ENCODE results near the gene TRIOBP. TPM values are rescaled to one million over a fixed set of nuclear protein-coding genes. Genes with fewer than 3 reads are reported as not detected.
"Not testable (repeated sequence)": the region's sequence is repeated elsewhere in the genome, so short reads cannot be mapped to it uniquely, and the experiment has no call there.

TRIOBP gene
- total RNA-seq, 1 donor from 2014 or later: 32.9 TPM

DNA sequence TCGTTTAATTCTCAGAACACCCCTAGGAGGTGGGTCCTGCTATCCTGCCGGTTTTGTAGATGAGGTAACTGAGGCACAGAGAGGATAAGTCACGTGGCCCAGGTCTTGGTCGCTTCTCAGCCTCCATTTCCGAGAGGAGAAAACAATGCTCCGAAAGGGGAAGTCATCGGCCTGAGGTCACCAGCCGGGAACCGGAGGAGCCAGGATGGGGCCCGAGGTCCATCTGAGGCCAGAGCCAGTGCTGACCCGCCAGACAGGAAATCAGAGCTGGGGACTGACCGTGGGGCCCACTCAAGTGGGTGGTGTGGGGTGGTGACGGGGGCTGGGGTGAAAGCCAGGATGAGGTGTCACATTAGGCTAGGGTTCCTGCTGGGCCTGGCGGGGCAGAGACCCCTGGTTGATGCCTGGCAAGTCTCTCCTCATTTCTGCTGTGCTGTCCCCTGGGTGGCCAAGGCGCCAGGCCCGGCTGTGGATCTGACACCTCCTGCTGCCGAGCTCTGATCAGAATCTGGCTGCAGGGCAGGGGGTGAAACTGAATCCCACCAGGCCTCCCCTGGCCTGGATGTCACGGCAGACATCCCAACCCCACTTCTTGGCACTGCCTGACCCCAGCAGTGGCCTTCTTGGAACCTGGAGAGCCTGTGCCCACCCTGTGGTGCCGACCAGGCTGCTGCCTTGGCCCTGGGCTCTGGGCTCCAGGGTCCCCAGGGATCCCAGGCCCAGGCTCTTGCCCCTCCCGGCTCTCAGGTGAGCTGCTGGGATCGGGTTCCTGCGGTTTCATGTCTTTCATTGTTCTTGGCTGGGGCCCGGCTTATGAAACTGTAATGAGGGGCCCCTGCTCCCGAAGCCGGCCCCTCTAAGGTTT, 12.0 kb downstream of the TRIOBP start:
- no peak for DNase-seq (ENCODE audit: low spot score)
- Mint-ChIP-seq H3K4me3 (no peak overlapping the region), H3K9me3 (no peaks in the 10 kb centered on the region), H3K36me3 (ENCODE audit: low read depth) (peaks cover 1% of the 10 kb centered on the region), H3K4me1 (ENCODE audit: low read depth) (no peaks in the 10 kb centered on the region), H3K27ac (no peak overlapping the region), H3K27me3 (ENCODE audit: insufficient read depth) (no peaks in the 10 kb centered on the region)
- intact Hi-C loops (cut with micrococcal nuclease): no loop called here

DNA sequence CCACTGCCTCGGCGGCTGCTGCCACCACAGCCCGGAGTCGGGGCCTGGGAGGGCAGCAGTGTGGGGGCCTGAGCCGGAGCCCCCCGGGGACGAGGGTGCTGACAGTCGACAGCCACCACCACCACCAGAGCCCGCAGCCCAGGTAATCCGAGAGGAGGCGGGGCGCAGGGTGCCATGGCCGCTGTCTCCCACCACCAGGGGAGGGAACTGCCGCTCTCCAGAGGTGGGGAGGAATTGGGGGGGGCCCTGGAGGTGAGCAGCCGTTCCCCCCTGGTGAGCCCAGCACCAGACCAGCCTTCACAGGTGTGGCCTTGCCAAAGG, 12.6 kb downstream of the TRIOBP start:
- Mint-ChIP-seq H3K36me3 (ENCODE audit: low read depth) (peaks cover 1% of the 10 kb centered on the region), H3K27me3 (ENCODE audit: insufficient read depth) (no peaks in the 10 kb centered on the region)

DNA sequence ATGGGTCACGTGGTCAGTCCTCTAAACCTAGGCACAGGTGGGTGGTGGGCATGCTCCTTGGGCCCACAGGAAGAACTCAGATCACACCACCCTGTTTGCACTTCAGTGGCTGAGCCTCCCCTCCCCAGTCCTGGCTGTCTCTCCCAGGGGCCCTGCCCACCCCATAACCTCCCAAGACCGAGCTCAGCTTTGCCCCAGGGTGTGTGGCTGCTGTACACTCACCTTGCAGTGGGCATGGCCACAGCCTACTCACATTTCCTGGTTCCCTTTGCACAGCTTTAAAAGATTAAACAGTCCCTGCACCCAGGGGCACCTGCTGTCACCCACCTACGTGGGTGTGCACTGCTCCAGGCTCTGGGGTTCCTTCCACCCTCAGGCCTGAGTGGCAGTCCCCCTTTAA, 13.8 kb downstream of the TRIOBP start:
- Mint-ChIP-seq H3K9me3 (no peaks in the 10 kb centered on the region), H3K36me3 (ENCODE audit: low read depth) (no peaks in the 10 kb centered on the region), H3K27me3 (ENCODE audit: insufficient read depth) (no peaks in the 10 kb centered on the region), H3K4me1 (ENCODE audit: low read depth) (no peaks in the 10 kb centered on the region), H3K27ac (no peak overlapping the region), H3K4me3 (no peak overlapping the region)
- intact Hi-C loops (cut with micrococcal nuclease): no loop called here
- no peak for DNase-seq (ENCODE audit: low spot score)

More for the DNA sequence above, 12.6 kb downstream of the TRIOBP start:
- no peaks in the 10 kb centered on the region for H3K9me3 Mint-ChIP-seq
- no peak overlapping the region for H3K27ac Mint-ChIP-seq
- DNase-seq (ENCODE audit: low spot score): no peak
- no peak overlapping the region for H3K4me3 Mint-ChIP-seq
- intact Hi-C loops (cut with micrococcal nuclease): no loop called here
- H3K4me1 Mint-ChIP-seq (ENCODE audit: low read depth): no peaks in the 10 kb centered on the region

DNA sequence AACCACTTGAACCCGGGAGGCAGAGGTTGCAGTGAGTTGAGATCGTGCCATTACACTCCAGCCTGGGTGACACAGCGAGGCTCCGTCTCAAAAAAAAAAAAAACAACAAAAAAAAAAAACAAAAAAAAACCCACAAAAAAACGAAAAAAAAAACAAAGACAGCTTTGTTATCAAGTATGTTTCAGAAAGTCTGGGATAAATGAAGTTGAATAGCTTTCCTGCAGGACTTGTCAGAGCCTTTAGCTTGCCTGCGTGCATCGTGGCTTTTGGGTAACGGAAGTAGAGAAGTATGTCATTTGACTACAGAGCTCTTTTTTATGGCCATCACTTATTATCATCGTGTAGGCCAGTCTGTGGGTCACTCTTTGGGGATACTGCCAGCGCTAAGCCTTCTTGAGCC, 14.6 kb downstream of the TRIOBP start:
- no peak overlapping the region for H3K27ac Mint-ChIP-seq
- no peaks in the 10 kb centered on the region for H3K27me3 Mint-ChIP-seq (ENCODE audit: insufficient read depth)
- no peaks in the 10 kb centered on the region for H3K4me1 Mint-ChIP-seq (ENCODE audit: low read depth)
- H3K4me3 Mint-ChIP-seq: no peak overlapping the region
- H3K36me3 Mint-ChIP-seq (ENCODE audit: low read depth): no peaks in the 10 kb centered on the region
- no peak for DNase-seq (ENCODE audit: low spot score)
- intact Hi-C loops (cut with micrococcal nuclease): no loop called here
- no peaks in the 10 kb centered on the region for H3K9me3 Mint-ChIP-seq

DNA sequence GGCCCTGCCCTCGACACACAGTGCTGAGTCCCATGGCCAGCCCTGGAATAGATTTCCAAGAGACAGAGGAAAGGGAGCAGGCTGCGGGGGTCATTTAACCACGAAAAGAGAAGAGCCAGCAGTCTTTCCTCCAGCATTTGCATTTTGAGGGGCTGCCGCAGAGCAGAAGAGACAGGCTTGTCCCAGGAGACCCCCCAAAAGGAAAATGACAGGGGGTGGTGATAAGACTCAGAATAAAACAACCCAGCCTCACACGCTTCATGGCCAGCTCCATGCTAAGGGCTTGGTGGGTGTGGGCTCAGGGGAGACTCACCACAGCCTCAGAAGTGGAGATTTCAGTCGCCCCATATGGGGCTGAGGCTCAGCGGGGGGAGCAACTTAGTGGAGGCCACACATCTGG, 16.9 kb downstream of the TRIOBP start:
- H3K27ac Mint-ChIP-seq: no peak overlapping the region

DNA sequence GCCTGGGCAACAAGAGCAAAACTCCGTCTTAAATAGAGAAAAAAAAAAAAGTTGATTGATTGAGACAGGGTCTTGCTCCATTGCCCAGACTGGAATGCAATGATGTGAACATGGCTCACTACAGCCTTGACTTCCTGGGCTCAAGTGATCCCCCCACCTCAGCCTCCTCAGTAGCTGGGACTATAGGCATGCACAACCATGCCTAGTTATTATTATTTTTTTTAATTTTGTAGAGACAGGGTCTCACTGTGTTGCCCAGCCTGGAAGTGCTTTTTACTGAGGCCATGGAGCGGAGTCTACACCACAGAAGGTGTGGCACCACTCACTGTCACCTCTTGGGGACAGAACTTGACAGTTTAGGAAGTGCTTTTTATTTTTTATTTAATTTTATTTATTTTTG, 17.8 kb downstream of the TRIOBP start:
- Mint-ChIP-seq H3K27ac (no peak overlapping the region), H3K4me1 (ENCODE audit: low read depth) (no peaks in the 10 kb centered on the region), H3K36me3 (ENCODE audit: low read depth) (no peaks in the 10 kb centered on the region), H3K27me3 (ENCODE audit: insufficient read depth) (peaks cover 2% of the 10 kb centered on the region), H3K9me3 (no peaks in the 10 kb centered on the region), H3K4me3 (no peak overlapping the region)
- intact Hi-C loops (cut with micrococcal nuclease): no loop called here
- no peak for DNase-seq (ENCODE audit: low spot score)

More for the DNA sequence above, 16.9 kb downstream of the TRIOBP start:
- Mint-ChIP-seq H3K9me3 (no peaks in the 10 kb centered on the region), H3K27me3 (ENCODE audit: insufficient read depth) (no peaks in the 10 kb centered on the region), H3K4me1 (ENCODE audit: low read depth) (no peaks in the 10 kb centered on the region), H3K36me3 (ENCODE audit: low read depth) (no peaks in the 10 kb centered on the region), H3K4me3 (no peak overlapping the region)
- no peak for DNase-seq (ENCODE audit: low spot score)
- intact Hi-C loops (cut with micrococcal nuclease): no loop called here

DNA sequence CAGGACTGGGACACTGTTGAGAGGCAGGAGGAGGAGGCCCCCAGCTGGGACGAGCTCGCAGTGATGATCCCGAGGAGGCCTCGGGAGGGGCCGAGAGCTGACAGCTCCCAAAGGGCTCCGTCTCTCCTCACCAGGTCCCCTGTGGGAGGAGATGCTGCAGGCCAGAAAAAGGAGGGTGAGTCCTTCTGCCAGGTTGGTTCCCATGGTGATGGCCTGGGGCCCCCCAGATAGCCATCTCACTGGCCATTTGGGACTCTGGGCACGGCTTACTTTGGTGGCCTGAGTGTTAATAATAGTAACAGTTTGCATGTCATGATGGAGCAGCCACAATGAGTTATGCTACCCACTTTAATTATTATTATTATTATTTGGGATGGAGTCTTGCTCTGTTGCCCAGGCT, 18.9 kb downstream of the TRIOBP start:
- Mint-ChIP-seq H3K27me3 (ENCODE audit: insufficient read depth) (peaks cover 3% of the 10 kb centered on the region), H3K27ac (no peak overlapping the region)

DNA sequence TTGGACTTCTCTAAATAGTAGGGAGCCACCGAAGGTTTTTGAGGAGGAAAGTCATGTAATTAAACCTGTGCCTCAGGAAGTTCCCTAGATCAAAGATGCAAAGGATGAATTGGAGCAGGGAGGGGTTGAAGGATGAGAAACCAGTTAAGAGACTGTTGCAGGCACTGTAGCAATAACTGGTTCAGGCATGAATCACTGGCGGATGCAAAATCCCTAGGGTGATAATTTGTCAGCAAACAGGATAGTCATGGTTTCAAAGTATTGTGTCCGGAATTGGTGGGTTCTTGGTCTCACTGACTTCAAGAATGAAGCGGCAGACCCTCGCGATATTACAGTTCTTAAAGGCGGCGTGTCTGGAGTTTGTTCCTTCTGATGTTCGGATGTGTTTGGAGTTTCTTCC, 19.9 kb downstream of the TRIOBP start:
- no peaks in the 10 kb centered on the region for H3K4me1 Mint-ChIP-seq (ENCODE audit: low read depth)
- no peak overlapping the region for H3K27ac Mint-ChIP-seq
- no peak overlapping the region for H3K4me3 Mint-ChIP-seq
- H3K9me3 Mint-ChIP-seq: no peaks in the 10 kb centered on the region
- no peaks in the 10 kb centered on the region for H3K36me3 Mint-ChIP-seq (ENCODE audit: low read depth)
- H3K27me3 Mint-ChIP-seq (ENCODE audit: insufficient read depth): peaks cover 3% of the 10 kb centered on the region
- no peak for DNase-seq (ENCODE audit: low spot score)
- intact Hi-C loops (cut with micrococcal nuclease): no loop called here

More for the DNA sequence above, 18.9 kb downstream of the TRIOBP start:
- DNase-seq (ENCODE audit: low spot score): no peak
- no peaks in the 10 kb centered on the region for H3K4me1 Mint-ChIP-seq (ENCODE audit: low read depth)
- H3K9me3 Mint-ChIP-seq: no peaks in the 10 kb centered on the region
- no peak overlapping the region for H3K4me3 Mint-ChIP-seq
- intact Hi-C loops (cut with micrococcal nuclease): no loop called here
- H3K36me3 Mint-ChIP-seq (ENCODE audit: low read depth): no peaks in the 10 kb centered on the region

DNA sequence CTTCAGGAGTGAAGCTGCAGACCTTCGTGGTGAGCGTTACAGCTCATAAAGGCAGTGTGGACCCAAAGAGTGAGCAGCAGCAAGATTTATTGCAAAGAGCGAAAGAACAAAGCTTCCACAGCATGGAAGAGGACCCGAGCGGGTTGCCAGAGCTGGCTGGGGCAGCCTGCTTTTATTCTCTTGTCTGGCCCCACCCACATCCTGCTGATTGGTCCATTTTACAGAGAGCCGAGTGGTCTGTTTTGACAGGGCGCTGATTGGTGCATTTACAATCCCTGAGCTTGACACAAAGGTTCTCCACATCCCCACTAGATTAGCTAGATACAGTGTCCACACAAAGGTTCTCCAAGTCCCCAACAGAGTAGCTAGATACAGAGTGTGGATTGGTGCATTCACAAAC, 20.4 kb downstream of the TRIOBP start:
- H3K36me3 Mint-ChIP-seq (ENCODE audit: low read depth); DNase-seq (ENCODE audit: low spot score); H3K4me3 Mint-ChIP-seq; H3K27me3 Mint-ChIP-seq (ENCODE audit: insufficient read depth); H3K4me1 Mint-ChIP-seq (ENCODE audit: low read depth); intact Hi-C loops (cut with micrococcal nuclease); H3K9me3 Mint-ChIP-seq; H3K27ac Mint-ChIP-seq: not testable (repeated sequence)

DNA sequence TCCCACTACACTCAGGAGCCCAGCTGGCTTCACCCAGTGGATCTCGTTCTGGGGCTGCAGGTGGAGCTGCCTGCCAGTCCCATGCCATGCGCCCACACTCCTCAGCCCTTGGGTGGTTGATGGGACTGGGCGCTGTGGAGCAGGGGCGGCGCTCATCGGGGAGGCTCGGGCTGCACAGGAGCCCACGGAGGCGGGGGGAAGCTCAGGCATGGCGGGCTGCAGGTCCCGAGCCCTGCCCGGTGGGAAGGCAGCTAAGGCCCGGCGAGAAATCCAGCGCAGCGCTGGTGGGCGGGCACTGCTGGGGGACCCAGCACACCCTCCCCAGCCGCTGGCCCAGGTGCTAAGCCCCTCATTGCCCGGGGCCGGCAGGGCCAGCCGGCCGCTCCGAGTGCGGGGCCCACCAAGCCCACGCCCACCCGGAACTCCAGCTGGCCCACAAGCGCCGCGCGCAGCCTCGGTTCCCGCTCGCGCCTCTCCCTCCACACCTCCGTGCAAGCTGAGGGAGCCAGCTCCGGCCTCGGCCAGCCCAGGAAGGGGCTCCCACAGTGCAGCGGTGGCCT, 21.0 kb downstream of the TRIOBP start:
- H3K4me1 Mint-ChIP-seq (ENCODE audit: low read depth); H3K9me3 Mint-ChIP-seq; H3K27me3 Mint-ChIP-seq (ENCODE audit: insufficient read depth); intact Hi-C loops (cut with micrococcal nuclease); DNase-seq (ENCODE audit: low spot score); H3K36me3 Mint-ChIP-seq (ENCODE audit: low read depth); H3K27ac Mint-ChIP-seq; H3K4me3 Mint-ChIP-seq: not testable (repeated sequence)

DNA sequence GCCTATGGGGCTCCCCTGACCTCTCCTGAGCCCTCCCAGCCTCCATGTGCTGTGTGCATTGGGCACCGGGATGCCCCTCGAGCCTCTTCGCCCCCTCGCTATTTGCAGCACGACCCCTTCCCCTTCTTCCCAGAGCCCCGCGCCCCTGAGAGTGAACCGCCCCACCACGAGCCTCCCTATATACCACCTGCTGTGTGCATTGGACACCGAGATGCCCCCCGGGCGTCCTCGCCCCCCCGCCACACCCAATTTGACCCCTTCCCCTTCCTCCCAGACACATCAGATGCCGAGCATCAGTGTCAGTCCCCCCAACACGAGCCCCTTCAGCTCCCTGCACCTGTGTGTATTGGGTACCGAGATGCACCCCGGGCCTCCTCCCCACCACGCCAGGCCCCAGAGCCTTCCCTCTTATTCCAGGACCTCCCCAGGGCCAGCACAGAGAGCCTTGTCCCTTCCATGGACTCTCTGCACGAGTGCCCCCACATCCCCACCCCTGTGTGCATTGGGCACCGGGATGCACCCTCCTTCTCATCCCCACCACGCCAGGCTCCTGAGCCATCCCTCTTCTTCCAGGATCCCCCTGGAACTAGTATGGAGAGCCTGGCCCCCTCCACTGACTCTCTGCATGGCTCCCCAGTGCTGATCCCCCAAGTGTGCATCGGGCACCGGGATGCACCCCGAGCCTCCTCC, 28.8 kb downstream of the TRIOBP start:
- Mint-ChIP-seq H3K27ac (no peak overlapping the region), H3K27me3 (ENCODE audit: insufficient read depth) (no peaks in the 10 kb centered on the region), H3K36me3 (ENCODE audit: low read depth) (no peaks in the 10 kb centered on the region), H3K4me1 (ENCODE audit: low read depth) (no peaks in the 10 kb centered on the region), H3K4me3 (no peak overlapping the region), H3K9me3 (no peaks in the 10 kb centered on the region)
- no peak for DNase-seq (ENCODE audit: low spot score)
- intact Hi-C loops (cut with micrococcal nuclease): no loop called here

DNA sequence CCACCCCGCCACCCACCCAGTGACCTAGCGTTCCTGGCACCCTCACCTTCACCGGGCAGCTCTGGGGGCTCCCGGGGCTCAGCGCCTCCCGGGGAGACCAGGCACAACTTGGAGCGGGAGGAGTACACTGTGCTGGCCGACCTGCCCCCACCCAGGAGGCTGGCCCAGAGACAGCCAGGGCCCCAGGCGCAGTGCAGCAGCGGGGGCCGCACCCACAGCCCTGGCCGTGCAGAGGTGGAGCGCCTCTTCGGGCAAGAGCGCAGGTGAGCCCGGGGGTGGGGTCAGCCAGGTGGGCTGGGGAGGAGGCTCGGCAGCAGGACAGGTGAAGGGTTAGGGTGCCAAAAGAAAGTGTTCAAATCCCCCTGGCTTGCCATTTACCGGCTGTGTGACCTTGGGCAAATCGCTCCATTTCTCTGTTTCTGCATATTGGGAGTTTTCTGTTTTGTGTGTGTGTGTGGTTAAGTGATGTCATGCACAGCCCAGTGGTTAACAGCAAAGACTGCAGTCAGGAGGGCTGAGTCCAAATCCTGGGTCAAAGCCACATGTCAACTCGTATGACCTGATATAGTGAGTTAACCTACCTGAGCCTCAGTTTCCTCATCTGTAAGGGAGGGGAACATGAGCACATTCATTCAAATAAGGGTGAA, 29.5 kb downstream of the TRIOBP start:
- intact Hi-C loops (cut with micrococcal nuclease): no loop called here

DNA sequence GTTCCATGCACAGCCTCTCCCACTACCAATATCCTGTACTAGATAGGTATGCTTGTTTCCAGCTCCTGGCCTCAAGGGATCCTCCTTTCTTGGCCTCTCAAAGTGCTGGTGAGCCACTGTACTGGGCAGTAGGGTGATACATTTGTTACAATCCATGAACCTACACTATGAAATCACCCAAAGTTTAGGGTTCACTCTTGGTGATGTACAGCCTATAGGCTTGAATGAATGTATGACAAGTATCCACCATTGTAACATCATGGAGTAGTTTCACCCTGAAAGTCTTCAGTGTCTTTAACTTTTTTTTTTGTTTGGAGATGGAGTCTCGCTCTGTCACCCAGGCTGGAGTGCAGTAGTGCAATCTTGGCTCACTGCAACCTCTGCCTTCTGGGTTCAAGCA, 31.8 kb downstream of the TRIOBP start:
- Mint-ChIP-seq H3K27ac (no peak overlapping the region), H3K4me3 (no peak overlapping the region), H3K4me1 (ENCODE audit: low read depth) (no peaks in the 10 kb centered on the region), H3K27me3 (ENCODE audit: insufficient read depth) (no peaks in the 10 kb centered on the region), H3K36me3 (ENCODE audit: low read depth) (no peaks in the 10 kb centered on the region), H3K9me3 (no peaks in the 10 kb centered on the region)
- intact Hi-C loops (cut with micrococcal nuclease): no loop called here
- no peak for DNase-seq (ENCODE audit: low spot score)

More for the DNA sequence above, 29.5 kb downstream of the TRIOBP start:
- no peak overlapping the region for H3K4me3 Mint-ChIP-seq
- DNase-seq (ENCODE audit: low spot score): no peak
- no peaks in the 10 kb centered on the region for H3K27me3 Mint-ChIP-seq (ENCODE audit: insufficient read depth)
- no peaks in the 10 kb centered on the region for H3K4me1 Mint-ChIP-seq (ENCODE audit: low read depth)
- H3K36me3 Mint-ChIP-seq (ENCODE audit: low read depth): no peaks in the 10 kb centered on the region
- no peak overlapping the region for H3K27ac Mint-ChIP-seq
- H3K9me3 Mint-ChIP-seq: no peaks in the 10 kb centered on the region
